GM19035 (cell line): ENCODE results near the gene MYBPC3.
"Not testable (repeated sequence)": the region's sequence is repeated elsewhere in the genome, so short reads cannot be mapped to it uniquely, and the experiment has no call there.

ENCODE experiments used
- ATAC-seq: cut with Tn5 transposase; IDR thresholded peaks from one replicate; pipeline ENCODE4 v1.9.1; 2021; ENCODE audit not compliant: unreplicated experiment

Gene MYBPC3

DNA sequence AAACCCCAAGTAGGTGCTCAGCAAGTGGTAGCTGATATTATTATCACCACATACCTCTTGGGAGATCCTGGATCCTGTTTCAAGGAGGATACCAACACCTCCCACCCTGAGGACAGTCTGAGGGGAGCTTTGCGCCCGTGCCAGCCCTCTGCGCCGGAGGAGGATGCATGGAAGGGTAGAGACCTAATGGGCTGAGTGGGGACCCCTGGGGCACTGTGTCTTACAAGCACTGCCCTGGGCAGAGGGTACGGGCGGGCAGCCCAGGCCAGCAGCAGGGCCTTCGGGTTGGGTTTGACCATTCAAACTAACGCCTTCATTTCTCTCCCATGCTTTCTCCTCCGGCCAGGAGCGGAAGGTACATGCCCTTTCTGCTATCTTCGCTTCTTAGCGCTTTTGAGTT is 26.3 kb downstream of the MYBPC3 start:
- ATAC-seq = no peak

DNA sequence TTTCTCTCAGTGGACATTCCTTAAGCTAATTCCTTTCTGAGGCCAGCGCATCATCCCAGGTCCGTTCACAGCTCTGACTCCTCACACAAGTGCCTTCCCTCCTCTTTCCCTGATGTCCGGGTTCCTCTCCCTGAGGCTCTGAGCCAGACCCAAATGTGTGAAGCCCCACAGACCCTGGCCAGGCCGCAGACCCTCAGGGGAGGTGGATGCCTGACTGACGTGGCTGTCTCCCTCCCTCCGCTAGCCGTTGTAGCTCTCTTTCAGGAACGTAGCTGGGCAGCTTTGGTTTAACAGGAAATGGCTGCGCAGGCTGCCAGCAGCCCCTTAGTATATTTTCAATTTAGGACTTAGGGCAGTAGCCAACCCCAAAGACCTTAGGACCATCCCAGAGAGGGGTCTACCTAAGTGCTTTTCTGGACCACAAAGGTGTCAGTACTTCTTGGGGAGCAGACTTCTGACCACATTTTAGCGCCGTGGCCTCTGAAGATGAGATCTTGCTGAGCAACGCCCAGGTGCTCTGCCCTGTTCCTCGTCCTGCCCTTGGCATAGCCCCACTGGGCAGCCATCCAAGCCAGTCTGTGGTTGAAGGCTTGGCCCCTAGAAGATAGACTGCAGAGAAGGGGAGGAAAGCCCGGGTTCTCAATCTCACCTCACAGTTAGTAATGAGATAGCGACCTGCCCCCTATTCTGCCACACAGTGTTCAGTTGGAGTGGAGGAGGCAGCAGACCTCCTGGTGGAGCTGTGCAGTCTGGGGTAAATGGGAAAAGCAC is 27.0 kb downstream of the MYBPC3 start:
- ATAC-seq = no peak

- no peak for ATAC-seq
Measured at GRCh38 chr11:47324520-47324919, 28.0 kb downstream of the MYBPC3 start.

- no peak for ATAC-seq
Measured at GRCh38 chr11:47318166-47318565, 34.3 kb downstream of the MYBPC3 start.

DNA sequence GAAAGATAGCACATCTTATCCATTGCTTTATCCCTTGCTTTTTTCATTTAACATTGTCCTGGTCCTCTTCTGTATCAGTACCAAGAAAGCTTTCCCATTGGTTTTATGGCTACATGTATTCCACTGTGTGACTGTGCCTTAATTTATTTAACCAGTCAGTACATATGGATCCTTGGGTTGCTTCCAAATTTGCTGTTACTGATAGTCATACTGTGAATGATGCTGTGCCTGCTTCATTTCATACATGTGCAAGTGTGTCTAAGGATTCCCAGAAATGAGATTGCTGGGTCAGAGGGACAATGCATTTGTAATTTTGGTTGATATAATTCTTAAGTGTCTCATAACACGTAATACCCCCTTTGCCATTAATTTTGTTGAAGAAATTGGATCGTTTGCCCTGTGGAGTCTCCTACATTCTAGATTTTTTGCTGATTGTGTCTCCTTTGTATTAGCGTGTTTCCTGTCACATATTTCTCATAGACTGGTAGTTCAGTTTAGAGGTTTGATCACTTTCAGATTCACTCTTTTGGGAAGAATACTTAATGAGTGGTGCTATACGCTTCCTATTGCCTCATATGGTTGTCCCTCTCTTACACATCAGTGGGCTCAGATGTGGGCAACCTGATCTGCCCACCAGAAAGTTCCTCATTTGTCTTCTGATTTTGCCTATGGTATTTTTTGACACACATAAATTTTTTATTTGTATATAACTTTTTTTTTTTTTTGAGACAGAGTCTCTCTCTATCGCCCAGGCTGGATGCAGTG is 35.3 kb downstream of the MYBPC3 start:
- ATAC-seq = no peak

GRCh38 chr11:47316501-47316900 is 36.0 kb downstream of the MYBPC3 start:
- ATAC-seq = not testable (repeated sequence)

DNA sequence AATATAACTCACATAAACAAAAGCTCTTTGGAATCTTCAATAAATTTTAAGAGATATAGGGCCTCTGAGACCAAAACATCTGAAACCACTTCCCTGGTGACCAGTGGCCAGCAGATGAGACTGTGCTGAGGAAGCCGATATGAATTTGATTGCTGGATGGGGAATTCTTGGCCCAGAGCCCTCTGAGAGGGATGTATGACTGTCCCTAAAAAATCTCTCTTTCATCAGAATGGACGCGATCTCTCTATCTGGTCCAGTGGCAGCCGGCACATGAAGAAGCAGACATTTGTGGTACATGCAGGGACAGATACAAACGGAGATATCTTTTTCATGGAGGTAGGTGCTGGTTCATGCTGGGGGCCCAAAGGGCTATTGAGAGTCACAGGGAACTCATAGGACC is 37.5 kb downstream of the MYBPC3 start:
- no peak for ATAC-seq

GRCh38 chr11:47308050-47308823 is 44.3 kb downstream of the MYBPC3 start:
- ATAC-seq = no peak

DNA sequence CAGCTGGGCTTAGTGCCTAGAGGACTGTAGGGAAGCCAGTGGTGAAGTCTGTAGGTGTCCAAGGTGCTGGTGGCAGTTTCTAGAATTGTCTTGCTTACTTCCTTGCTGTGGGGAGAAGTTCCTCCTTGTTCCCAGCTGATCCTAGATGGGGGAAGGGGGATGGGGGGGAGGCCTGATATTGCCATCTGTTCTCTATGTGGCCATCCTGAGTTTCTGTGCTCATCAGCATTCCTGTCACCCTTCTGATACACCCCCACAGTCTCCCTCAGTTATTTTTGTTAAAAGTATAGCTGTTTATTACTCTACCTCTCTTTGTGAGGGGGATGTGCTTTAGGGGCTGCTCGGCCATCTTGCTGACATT is 46.0 kb downstream of the MYBPC3 start:
- no peak for ATAC-seq

- ATAC-seq = no peak
Measured at GRCh38 chr11:47305734-47306483, 46.6 kb downstream of the MYBPC3 start.

- no peak for ATAC-seq
Measured at GRCh38 chr11:47302853-47303252, 49.6 kb downstream of the MYBPC3 start.

- no peak for ATAC-seq
Measured at GRCh38 chr11:47299078-47299477, 53.4 kb downstream of the MYBPC3 start.

DNA sequence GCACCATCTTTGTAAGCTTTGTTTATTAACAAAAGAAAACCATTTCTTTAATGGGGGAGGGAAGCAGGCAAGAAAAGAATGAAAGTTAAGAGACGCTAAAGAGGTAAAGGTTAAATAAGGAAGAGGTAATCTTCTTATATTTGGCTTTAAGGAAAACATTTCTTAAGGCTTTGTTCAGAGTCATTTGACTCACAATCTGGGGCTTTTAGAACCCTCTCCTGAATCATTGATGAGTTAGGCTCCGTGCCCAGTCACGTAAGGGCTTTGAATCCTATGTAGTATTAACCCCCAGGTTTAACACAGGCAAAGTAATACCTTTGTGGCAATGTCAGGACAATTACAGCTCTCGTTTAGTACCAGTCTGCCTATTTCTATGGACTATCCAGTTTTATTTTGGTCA is 56.5 kb downstream of the MYBPC3 start:
- ATAC-seq = no peak

DNA sequence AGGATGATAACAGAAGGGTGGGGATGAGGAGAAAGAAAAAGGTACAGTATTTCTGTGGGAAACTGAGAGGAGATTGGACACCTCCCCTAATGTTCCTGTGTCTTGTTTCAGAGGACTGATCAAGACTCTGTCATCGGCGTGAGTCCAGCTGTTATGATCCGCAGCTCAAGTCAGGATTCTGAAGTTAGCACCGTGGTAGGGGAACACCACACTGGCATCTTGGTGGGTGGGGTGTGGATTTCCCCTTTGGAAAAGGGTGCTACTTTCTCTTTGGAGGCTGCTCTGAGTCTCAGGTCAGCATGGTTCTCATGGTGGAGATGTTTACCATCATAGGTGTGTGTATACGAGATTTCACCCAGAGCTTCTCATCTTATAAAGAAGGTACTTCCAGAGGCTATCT is 57.1 kb downstream of the MYBPC3 start:
- ATAC-seq = no peak

DNA sequence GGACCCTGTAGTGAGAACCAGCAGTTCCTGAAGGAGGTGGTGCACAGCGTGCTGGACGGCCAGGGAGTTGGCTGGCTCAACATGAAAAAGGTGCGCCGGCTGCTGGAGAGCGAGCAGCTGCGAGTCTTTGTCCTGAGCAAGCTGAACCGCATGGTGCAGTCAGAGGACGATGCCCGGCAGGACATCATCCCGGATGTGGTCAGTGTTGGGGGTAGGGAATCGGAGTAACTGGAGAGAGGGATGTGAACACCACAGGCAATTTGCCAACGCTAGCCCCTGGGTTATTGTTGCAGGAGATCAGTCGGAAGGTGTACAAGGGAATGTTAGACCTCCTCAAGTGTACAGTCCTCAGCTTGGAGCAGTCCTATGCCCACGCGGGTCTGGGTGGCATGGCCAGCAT is 62.6 kb downstream of the MYBPC3 start:
- ATAC-seq = no peak

- no peak for ATAC-seq
Measured at GRCh38 chr11:47288066-47288465, 64.4 kb downstream of the MYBPC3 start.

DNA sequence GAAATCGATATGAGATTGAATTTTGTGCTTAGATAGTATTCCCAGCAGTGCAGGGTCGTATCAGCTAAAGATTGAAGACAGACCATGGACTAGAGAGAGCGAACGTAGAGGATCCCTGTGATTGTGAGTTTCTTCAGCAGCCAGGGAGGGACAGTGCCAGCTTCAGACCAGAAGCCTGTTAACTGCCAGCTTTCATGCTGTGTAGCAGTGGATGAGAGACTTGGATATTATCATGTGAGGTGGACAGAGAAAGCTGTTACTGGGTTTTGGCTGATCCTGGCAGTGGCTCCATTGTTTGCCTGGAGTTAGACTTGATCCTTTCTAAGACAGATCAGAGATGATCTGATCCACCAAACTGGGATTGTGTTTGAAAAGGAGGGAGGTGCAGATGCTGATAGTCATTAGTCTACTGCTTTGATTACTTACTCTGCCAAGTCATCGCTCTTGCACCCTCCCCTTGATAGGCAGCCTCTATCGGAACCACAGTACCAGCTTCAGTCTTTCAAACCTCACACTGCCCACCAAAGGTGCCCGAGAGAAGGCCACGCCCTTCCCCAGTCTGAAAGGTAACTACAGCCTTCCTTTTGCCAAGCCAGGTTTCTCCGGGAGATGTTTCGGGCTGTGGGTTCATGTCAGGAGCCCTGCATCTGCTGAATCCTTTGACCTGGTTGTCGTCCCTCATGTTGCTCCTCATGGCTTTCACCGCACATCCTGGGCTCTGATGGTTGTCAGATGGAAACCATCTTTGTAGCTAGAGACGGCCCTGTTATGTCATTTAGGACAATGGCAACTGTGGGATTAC is 66.3 kb downstream of the MYBPC3 start:
- no peak for ATAC-seq

GRCh38 chr11:47284151-47284550 is 68.4 kb downstream of the MYBPC3 start:
- no peak for ATAC-seq

GRCh38 chr11:47282462-47282861 is 70.0 kb downstream of the MYBPC3 start:
- ATAC-seq = no peak
